Posterior cingulate gyrus (tissue), 11 donors: ENCODE data around the gene FAM3B.

Experiments
- DNase-seq, 10 donors: peaks; one replicate each; pipeline versions ENCODE4 v3.0.0 to v3.0.0-alpha.2; 2020 to 2021; ENCODE audit warnings: mixed read lengths in 3 of 10
- intact Hi-C: fragments of 100-400 bp; cut with DNase I; formaldehyde crosslinking; loops from one replicate; pipeline ENCODE4 v1.15.1; 2023

The FAM3B gene

DNA sequence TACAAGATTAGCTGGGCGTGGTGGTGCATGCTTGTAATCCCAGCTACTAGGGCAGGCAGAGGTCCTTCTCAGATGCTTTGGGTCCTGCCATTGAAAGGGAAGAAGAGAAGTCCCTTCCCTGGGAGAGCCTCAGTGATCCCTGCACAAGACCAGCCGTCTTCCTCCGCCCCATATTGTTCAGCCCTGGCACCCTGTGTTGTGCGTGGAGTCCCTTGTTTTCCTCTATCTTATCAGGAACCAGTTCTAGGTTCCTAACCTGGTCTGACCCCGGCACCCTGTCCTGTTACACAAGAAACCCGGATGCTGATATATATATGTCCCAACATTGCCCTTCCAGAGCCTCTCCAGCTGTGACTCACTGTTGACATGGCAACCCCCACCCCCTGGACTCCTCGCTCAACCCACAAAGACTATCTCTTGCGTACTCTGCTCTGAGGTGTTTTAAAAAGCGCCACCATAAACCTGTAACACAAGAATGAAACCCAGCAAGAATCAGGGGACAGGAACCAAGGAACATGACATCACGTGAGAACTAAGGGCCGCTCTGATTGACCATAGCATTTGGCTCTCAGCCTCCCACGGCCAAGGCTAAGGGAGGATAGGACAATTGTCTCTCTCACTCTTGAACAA, 50.0 kb downstream of the FAM3B start:
- DNase-seq = no peak
- intact Hi-C loops = no loop called here

DNA sequence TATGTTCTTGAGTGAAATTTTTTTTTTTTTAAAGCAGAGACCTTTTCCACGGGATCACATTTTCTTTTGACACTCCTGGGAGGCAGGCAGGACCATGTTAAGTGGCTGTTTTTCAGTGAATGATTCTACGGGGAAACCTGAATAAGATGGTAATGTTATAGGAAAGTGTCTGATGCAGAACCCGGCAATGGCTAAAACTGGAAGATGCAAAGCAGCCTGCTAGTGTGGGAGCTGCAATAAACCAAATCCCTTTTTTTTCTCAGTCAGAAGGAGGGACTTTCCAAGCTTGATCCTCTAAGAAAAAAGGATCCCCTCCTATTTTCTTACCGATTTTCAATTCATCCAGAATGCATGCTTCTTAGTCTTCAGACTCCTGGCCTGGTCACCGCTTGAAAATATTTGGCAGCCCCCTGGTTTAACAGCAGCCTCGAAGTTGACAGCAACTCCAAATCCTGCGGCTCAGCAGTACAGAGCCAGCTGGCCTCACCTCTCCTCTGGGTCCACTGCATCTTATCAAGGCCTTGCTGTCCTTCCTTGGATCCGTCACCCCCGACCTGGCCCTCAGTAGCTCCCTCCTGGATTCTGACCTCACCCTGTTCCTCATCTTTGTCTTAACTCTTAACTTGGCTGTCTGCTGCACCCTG, 50.8 kb downstream of the FAM3B start:
- no peak for DNase-seq
- intact Hi-C loops = no loop called here

DNA sequence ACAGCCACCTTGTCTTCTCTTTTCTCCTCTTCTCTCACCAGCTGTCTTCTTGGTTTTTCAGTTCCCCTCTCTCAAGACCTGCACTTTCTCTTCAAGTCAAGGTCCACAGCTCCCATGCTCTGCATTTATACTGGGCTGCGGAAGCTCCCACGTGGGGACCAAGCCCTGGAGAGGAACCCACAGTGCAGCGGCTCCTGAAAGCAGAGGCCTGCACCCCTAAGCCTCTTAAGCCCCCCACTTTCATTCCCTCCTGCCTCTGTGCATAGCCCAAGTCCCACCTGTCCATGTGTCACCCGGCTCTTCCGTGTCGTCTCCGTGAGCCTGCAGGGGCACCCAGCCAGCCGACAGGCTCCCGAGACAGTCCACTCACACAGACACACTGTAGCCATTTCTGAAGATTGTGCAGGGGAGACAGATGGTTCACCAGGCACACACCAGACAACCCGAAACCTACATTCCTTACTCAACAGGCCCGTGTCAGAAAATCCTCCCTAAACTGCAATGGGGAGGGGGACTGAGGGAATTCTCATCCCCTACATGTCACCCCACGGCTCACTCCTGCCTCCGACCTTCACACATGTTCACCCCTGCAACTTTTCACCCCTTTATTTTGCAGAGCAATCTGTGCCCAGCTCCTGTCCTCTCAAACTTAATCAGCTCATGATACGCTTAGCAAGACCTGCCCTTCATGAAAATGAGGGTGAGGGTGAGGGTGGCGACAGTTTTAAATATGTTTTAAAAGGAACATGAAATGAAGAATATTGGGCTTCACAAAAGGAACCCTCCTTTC, 51.5 kb downstream of the FAM3B start:
- intact Hi-C loops = no loop called here
- no peak for DNase-seq

DNA sequence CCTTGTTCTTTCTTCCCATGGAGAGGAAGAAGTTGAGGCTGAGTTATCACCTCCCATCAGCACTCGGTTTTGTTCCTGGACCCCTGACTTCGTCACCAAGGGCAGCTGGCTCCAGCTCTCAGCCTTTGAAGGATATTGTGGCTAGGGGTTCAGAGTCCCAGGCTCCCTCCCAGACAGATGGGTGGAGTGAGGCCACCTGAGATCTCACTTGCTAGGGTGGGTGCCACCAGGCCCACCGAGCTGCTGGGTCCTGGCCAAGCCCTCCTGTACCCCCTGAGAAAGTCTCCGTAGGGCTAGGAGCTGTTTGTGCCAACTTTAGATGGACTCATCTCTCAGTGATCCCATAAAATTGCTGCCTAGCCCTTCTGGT, 52.1 kb downstream of the FAM3B start:
- DNase-seq = no peak
- intact Hi-C loops = no loop called here

DNA sequence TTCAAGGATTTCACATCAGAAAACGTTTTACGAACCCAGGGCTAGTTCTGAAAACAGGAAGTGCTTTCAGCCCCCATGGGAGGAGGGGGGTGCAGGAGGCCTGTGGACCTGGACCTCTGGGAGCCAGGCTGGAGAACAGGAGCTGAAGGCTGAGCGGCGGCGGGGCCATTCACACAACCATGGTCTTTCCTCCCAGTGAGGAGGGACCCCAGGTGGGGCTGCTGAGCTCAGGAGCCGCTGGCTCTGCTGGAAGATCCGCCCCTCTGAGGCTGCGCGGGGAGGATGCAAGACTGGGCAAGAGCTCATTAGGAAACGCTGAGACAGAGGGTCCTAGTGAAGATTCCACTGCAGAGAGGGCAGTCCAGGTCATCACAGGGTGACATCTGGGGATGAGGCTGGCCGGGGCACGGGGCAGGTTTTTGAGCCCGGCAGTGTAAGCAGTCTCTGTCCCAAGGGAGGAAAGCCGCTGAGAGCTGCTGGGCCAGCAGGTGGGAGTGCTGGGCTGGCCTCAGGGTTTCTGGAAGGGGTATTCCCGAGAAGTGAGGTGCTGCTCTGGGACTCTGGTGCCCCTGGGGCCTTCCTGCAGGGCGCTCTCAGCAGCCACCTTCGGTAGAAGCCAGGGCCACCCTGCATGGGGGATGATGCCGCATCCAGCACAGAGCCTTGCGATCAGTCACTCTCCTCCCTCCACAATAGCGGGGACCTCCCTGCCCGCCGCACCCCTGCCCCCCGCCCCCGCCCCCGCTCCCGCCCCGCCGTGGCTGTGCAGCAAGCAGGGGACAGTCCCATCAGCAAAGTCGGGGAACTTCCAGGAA, 52.7 kb downstream of the FAM3B start:
- intact Hi-C loops = no loop called here
- peak in 1 of 10 donors; percentile 73 for DNase-seq

DNA sequence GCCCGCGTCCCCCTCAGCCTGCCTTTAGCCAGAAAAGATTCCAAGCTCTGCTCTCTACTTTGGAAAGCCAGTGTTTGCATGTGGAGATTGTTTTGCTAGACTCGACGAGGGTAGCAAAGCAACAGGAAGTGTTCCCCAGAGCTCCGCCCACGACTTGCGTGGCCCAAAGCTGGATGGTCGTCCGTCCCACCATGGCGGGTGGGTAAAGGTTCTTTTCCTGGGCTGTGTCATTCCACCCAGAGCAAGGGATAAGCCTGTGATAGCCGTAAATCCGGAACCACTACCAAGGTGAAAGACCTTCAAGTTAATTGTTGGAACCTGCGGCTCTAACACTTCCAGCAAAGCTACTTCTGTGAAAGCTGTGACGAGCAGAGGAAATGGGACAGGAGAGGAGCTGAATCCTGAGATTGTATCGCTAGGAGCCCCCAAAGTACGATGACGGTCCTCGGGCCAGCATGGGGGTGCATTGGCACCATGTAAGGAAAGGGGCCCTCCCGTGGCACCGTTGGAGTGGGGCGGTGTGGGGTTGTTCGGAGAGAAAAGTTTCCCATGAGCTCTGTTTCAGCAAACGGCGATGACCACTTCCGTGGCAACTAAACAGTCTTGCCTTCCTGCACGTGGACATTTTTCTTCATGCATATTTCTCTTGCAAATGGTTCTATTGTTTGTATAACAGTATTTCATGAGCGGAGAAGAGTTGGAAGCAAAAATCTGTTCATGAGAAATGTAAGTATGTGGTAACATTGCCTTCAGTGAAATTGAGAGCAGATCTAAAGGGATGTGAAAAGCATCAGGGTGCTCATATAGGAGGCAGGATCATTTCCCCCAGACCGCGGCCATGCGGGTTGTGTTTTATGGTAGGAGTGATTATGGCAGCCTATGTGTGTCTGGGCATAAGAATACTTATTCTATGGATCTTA, 53.6 kb downstream of the FAM3B start:
- intact Hi-C loops = no loop called here
- DNase-seq = peak in 1 of 10 donors; percentile 62

DNA sequence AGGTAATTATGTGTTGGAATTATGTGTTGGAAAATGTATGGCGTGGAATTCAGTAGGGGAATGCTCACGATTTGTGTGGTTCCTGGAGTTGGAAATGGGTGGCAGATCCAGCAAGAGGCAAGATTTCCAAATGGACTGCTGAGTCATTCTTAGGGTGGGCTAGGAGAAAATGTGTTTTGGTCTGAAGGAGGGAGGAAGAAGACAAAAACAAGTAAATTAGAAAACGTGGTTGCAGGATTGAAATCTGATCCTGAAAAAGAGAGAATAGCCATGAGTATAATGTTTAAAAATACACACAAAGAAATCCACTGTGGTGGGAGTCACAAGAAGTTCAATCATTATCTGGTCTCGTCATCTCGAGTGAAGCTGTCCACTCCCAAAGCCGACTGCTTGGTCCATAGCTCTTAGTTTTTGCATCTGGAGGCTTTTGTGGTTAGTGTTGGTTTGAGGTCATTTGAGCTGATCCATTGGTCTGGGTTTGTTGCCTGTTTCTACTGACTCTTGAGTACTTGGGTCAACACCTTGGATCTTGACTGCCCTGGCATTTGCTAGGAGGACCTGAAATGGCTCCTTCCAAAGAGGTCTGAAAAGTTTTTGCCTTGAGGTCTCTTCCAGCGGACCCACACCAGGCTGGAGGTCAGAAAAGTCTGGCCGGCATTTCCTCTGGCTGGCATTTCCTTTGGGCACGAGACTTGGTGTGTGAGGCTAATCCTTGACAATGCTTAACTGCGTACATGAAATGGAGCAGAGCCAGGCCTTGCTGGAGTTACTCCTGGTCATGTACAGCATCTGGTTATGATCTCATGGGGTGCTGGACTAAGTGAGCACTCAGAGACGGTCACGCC, 54.5 kb downstream of the FAM3B start:
- intact Hi-C loops = no loop called here
- DNase-seq = no peak

DNA sequence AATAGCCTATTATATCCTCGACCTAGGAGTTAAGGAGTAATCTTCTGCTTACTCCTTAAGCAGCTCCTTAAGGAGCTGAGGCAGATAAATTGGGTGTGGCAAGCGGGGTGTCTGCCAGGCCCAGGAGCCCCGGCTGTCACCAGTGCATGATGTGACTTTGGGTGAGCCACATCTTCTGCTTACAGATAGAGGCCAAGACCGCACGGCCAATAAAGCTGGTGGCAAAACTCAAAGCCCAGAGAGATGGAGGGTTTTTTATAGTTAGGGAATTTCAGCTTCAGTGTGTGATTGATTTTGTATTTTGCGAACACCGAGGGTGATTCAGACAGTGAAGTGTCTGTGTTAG, 55.1 kb downstream of the FAM3B start:
- intact Hi-C loops = no loop called here
- no peak for DNase-seq

DNA sequence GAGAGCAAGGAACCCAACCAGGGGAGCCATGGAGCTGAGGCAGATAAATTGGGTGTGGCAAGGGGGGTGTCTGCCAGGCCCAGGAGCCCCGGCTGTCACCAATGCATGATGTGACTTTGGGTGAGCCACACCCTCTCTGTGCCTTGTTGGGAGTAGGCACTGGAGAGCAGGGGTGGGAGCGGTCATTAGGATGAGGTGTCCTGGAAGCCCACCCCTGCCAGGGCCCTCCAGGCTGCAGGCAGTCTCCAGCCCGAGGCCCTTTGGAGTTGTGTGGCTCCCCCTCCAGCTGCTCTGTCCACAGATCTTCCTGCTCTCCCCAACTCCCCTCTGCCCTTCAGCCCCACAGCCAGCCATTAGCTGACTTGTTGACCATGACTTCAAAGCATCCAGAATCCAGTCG, 56.7 kb downstream of the FAM3B start:
- intact Hi-C loops = no loop called here
- no peak for DNase-seq

DNA sequence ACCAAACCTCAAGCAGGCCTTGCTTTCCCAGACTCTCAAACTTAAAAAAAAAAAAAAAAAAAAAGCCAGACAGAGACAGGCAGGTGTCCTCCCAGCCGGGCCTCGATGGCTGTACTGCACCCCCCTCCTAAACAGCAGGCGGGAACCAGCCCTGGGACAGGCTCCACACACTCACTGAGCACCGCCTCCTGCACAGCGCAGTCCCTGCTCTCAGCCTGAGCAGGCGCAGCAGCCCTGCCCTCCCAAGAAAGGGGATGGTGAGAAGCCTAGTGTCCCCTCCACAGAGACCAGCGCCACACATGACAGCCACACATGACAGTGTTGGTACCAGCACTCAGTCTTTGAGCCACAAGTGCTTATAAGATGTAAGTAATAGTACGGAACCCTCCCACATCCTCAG, 57.2 kb downstream of the FAM3B start:
- DNase-seq = peak in 1 of 10 donors; percentile 53
- intact Hi-C loops = no loop called here

DNA sequence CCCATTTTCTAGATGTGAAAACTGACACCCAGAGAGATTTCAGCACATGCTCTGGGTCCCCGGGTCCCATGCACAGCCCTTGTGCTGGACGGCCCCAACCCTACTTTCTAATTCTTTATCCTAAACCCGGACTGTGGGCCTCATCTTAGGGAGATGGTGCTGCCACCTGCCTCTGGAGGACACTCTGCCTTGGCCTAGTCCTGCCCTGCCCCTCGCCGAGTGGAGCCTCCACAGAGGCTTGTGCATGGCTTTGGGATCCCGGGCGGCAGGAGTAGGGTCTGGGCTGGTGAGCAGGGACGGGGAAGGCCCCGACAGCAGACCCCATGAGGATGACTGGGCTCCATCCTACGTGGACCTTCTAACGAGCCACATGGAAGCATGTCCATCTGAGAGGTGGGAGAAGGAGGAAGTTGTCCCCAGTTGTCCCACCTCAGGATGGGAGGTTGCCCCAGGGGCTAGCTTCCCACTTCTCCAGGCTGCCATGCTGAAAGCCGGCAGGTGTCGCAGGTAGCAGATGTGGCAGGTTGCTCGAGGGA, 57.6 kb downstream of the FAM3B start:
- intact Hi-C loops = no loop called here
- peak in 1 of 10 donors; percentile 69 for DNase-seq

DNA sequence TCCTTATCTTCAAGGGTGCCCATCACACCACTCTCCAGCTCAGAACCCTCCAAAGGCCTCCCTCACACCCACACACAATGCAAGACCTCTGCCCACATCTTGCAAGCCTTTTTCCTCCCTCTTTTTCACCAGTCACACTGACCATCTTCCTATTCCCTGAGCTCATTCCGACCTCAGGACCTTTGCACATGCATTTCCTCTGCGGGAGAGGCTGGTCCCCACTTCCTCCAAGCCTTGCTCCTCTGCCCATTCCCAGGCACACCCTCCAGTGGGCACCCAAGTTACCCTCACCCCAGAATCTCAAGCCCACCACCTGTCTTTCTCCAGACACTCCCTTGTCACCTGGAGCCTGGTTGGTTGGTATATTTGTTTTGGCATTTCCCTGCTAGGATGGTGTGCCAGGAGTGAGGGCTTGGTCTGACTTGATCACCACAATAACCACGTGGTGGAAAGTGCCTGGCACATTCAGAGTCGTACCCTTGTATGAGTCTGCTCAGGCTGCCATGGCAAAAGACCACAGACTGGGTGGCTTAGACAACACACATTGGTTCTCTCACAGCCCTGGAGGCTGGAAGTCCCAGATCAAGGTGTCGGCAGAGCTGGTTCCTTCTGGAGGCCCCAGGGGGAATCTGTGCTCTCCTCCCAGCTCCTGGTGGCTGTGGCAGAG, 58.4 kb downstream of the FAM3B start:
- DNase-seq = no peak
- intact Hi-C loops = no loop called here

DNA sequence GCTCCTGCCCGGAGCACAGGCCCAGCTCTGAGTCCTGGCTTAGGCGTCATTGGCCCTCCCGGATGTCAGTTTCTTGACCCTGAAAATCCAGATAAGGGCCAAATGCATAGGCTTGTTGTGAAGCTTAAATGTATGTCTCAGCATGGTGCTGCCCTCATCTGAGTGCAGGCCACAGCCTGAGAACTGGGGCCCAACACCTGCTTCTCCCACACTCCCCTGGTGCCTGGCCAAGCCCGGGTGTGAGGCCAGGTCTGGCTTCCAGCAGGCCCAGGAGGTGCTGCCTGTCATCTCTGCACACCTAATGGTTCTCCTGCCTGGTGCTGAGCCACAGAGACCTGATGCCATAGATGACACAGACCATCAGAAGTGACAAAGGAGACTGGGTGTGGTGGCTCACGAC, 59.3 kb downstream of the FAM3B start:
- DNase-seq = no peak
- intact Hi-C loops = no loop called here

DNA sequence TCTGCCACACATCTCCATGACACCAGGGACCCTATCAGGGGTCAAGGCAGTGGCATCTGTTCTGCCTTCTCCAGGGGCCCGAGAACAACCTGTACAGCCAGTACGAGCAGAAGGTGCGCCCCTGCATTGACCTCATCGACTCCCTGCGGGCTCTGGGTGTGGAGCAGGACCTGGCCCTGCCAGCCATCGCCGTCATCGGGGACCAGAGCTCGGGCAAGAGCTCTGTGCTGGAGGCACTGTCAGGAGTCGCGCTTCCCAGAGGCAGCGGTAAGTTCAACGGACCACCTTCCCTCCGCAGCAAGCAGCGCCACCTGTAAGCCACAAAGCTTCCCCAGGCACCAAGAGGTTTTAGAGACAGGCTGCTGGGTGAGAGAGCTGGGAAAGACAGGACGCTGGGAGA, 61.1 kb downstream of the FAM3B start:
- DNase-seq = no peak
- intact Hi-C loops = no loop called here

DNA sequence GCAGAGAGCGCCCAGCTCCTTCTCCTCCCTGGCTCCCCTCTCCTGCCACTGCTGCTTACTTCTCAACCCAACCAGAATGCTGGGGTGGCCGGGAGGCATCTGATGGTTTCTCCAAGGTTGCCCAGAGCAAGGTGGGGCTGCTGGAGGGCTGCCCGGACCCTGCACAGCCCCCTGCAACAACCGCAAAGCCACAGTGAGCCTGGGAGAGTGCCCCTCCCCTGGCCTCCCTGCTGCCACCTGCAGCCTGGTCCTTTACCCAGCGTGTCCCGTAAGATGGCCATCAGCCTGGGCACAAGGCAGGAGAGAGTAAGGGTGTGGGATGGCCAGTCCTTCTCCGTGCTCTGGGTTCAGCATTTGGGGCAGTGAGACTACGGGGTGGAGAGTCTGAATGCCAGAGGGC, 62.2 kb downstream of the FAM3B start:
- no peak for DNase-seq

DNA sequence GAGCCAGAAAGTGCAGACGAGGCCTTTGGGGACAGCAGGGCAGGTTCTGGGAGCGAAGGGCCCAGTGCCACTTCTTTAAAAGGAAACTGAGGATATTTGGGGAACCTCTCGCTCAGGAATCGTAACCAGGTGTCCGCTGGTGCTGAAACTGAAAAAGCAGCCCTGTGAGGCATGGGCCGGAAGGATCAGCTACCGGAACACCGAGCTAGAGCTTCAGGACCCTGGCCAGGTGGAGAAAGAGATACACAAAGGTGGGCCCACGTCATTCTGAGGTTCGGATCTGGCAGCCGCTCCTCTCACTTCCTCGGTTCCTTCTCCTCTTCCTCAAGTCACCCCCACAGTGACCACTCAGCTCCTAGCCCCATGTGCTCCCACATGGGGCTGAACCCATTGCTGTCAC, 63.3 kb downstream of the FAM3B start:
- no peak for DNase-seq
- intact Hi-C loops = no loop called here

More for the DNA sequence above, 62.2 kb downstream of the FAM3B start:
- intact Hi-C loops = no loop called here

DNA sequence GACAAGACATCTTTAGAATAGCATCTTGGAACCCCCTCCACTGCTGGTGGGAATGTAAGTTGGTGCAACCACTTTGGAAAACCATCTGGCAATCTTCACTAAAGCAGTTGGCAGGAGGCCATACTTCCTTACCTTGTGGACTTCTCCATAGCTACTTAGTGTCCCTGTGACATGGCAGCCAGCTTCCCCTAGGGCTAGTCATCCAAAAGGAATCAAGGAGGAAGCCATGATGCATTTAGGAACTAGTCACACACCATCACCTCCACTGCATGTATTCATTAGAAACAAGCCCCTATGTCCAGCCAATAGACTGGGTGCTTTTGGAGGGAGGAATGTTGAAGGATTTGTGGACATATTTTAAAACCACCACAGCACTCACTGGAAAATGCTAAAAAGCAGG, 65.1 kb downstream of the FAM3B start:
- DNase-seq = no peak
- intact Hi-C loops = no loop called here

DNA sequence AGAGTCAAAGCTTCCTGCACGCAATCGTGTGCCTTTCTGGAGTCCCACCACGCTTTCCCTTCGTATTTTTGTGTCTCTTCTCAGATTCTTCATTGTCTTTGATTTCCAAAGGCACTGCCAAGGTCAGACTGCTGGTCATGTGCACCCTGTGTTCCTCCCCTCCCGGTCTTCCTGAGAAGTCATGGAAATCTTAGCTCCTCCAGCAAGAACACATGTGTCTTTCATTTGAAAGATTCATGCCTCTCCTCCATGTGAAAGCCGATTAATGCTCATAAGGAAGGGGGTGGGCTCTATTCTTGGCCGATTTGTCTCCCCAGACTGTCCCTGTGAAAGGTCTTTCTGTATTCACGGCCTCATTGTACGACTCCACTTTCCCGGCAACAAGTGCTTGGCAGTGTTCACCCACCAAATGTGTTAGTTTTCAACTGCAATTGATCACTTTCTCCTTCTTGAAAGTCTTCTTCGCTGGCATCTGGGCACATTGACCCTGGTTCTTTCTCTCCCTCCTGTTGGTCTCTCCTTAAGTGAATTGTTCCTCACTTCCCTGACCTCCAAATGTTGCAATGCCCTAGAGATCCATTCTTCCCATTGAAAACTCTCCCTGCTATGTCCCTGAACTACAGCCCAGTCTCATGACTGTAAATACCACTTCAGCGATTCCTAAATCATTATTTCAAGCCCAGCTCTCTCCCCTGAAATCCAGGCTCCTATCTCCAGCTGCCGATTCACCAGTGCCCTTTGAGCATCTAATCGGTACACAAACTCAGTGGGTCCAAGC, 70.6 kb downstream of the FAM3B start:
- intact Hi-C loops = no loop called here

More for the DNA sequence above, 70.6 kb downstream of the FAM3B start:
- DNase-seq = no peak
